ENCODE measurements around the gene DCLRE1B. TPM values are rescaled to one million over a fixed set of nuclear protein-coding genes. Genes with fewer than 3 reads are reported as not detected.
"Not testable (repeated sequence)": the region's sequence is repeated elsewhere in the genome, so short reads cannot be mapped to it uniquely, and the experiment has no call there.

Gene DCLRE1B
- total RNA-seq, 1 donor from 2014 or later, result 21.2 TPM

DNA sequence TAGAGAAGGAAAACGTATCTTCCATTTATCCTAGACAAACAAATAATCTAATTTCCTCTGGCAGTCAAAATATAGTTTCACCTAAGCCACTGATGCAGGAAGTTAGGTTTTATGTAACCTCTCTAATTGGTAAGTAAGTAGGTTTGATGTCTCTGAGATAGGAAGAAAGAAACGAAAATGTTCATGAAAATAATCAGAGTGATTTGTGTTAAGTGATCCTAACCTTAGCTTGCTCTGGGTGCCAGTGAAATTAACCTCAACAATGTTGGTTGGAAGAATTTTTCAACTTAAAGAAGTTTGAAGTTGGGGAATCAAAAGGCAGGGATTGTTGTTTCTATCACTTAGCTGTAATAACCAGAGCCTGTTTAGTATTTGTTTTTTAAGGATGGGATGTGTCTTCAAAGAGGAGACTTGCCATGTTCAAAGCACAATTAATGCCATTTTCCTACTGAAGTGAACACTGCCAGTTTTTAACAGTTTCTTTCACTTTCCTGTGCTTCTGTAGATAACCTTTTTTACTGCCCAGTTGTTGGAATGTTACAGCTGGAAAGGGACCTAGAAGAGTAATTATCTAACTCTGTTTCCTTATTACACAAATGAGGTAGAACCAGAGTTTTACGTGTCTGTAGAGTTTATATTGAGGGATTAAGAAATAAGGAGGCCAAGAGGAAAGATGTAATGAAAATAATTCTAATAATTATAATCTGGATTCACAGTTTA, 42.4 kb downstream of the DCLRE1B start:
- Mint-ChIP-seq H3K4me3 (peak overlapping the region; percentile 53), H3K27ac (peak overlapping the region; percentile 41), H3K4me1 (ENCODE audit: low read depth) (peaks cover 55% of the 10 kb centered on the region), H3K36me3 (ENCODE audit: low read depth) (peaks cover 36% of the 10 kb centered on the region), H3K9me3 (peaks cover 3% of the 10 kb centered on the region), H3K27me3 (ENCODE audit: insufficient read depth) (no peaks in the 10 kb centered on the region)
- no peak for DNase-seq (ENCODE audit: low spot score)
- intact Hi-C loops (cut with micrococcal nuclease), result loop anchor here (1.0 to 2.0 kb wide), 2 partner anchors 8 to 15 kb away; no protein-coding TSS in a partner anchor

DNA sequence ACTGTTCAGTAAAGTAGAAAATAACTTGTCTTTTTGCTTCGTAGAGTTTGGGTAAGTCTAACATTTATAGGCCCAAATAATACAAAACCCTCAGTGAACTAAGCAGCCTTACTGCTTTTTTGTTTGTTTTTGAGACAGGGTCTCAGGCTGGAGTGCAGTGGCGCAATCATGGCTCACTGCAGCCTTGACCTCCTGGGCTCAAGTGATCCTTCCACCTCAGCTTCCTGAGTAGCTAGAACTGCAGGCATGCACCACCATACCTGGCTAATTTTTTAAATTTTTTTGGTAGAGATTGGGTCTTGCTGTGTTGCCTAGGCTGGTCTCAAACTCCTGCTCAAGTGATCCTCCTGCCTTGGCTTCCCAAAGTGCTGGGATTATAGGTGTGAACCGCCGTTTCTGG, 43.0 kb downstream of the DCLRE1B start:
- Mint-ChIP-seq H3K36me3 (ENCODE audit: low read depth) (peaks cover 34% of the 10 kb centered on the region), H3K4me1 (ENCODE audit: low read depth) (peaks cover 52% of the 10 kb centered on the region)
- H3K9me3 Mint-ChIP-seq; H3K4me3 Mint-ChIP-seq; DNase-seq (ENCODE audit: low spot score); H3K27ac Mint-ChIP-seq; H3K27me3 Mint-ChIP-seq (ENCODE audit: insufficient read depth); intact Hi-C loops (cut with micrococcal nuclease): not testable (repeated sequence)

DNA sequence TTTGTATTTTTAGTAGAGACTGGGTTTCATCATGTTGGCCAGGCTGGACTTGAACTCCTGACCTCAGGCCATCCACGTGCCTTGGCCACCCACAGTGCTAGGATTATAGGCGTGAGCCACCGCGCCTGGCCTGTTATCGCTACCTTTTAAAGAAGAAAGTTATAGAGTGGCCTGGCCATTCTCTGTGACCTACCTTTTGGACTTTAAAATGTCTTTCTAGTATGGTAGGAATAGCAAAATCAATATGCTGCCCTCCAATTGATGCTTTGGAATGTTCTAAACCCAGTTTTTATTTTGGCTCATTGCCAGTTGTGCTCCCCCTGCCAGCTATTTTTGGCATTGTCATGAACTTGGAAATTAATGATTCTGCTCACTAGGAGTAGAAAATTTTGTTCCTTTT, 43.9 kb downstream of the DCLRE1B start:
- peaks cover 34% of the 10 kb centered on the region for H3K36me3 Mint-ChIP-seq (ENCODE audit: low read depth)
- DNase-seq (ENCODE audit: low spot score), result no peak
- no peak overlapping the region for H3K4me3 Mint-ChIP-seq
- peaks cover 49% of the 10 kb centered on the region for H3K4me1 Mint-ChIP-seq (ENCODE audit: low read depth)
- H3K27me3 Mint-ChIP-seq (ENCODE audit: insufficient read depth), result no peaks in the 10 kb centered on the region
- H3K27ac Mint-ChIP-seq, result no peak overlapping the region
- H3K9me3 Mint-ChIP-seq, result no peaks in the 10 kb centered on the region
- intact Hi-C loops (cut with micrococcal nuclease), result no loop called here

GRCh38 chr1:113950908-113951307, 45.8 kb downstream of the DCLRE1B start:
- peaks cover 41% of the 10 kb centered on the region for H3K4me1 Mint-ChIP-seq (ENCODE audit: low read depth)
- intact Hi-C loops (cut with micrococcal nuclease), result no loop called here
- no peak overlapping the region for H3K4me3 Mint-ChIP-seq

DNA sequence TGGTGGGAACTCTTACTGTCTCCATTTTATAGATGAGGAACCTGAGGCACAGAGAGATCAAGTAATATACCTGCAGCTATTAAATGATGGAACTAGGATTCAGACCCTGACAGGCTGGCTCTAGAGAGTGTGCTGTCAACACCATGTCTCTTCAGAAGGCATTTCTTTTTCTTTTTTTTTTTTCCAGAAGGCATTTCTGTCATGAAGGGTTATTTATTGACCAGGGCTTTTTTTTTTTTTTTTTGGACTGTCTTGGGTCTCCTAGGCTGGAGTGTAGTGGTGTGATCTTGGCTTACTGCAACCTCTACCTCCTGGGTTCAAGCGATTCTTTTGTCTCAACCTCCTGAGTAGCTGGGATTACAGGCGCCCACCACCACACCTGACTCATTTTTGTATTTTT, 46.6 kb downstream of the DCLRE1B start:
- Mint-ChIP-seq H3K27me3 (ENCODE audit: insufficient read depth) (no peaks in the 10 kb centered on the region), H3K36me3 (ENCODE audit: low read depth) (peaks cover 34% of the 10 kb centered on the region), H3K4me3 (no peak overlapping the region), H3K9me3 (no peaks in the 10 kb centered on the region), H3K4me1 (ENCODE audit: low read depth) (peaks cover 33% of the 10 kb centered on the region), H3K27ac (no peak overlapping the region)
- no peak for DNase-seq (ENCODE audit: low spot score)
- intact Hi-C loops (cut with micrococcal nuclease), result no loop called here

More at GRCh38 chr1:113950908-113951307, 45.8 kb downstream of the DCLRE1B start:
- H3K27ac Mint-ChIP-seq, result no peak overlapping the region
- peaks cover 34% of the 10 kb centered on the region for H3K36me3 Mint-ChIP-seq (ENCODE audit: low read depth)
- DNase-seq (ENCODE audit: low spot score), result no peak
- H3K27me3 Mint-ChIP-seq (ENCODE audit: insufficient read depth), result no peaks in the 10 kb centered on the region
- no peaks in the 10 kb centered on the region for H3K9me3 Mint-ChIP-seq

DNA sequence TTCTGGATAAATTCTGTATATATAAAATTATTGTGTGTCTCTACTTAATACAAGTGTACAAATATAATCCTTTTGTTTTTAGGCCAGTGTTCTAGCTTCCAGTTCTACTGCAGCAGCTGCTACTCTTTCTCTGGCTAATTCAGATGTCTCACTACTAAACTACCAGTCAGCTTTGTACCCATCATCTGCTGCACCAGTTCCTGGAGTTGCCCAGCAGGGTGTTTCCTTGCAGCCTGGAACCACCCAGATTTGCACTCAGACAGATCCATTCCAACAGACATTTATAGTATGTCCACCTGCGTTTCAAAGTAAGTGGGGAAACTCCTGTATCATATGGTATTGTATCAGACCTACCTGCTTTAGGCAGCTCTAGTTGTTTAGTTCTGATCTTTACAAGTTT, 52.9 kb downstream of the DCLRE1B start:
- peaks cover 47% of the 10 kb centered on the region for H3K36me3 Mint-ChIP-seq (ENCODE audit: low read depth)
- DNase-seq (ENCODE audit: low spot score), result no peak
- H3K4me1 Mint-ChIP-seq (ENCODE audit: low read depth), result peaks cover 13% of the 10 kb centered on the region
- no peaks in the 10 kb centered on the region for H3K27me3 Mint-ChIP-seq (ENCODE audit: insufficient read depth)
- no peak overlapping the region for H3K4me3 Mint-ChIP-seq
- intact Hi-C loops (cut with micrococcal nuclease), result no loop called here
- no peaks in the 10 kb centered on the region for H3K9me3 Mint-ChIP-seq
- no peak overlapping the region for H3K27ac Mint-ChIP-seq

- Mint-ChIP-seq H3K36me3 (ENCODE audit: low read depth) (peaks cover 52% of the 10 kb centered on the region), H3K9me3 (no peaks in the 10 kb centered on the region), H3K4me3 (no peak overlapping the region), H3K4me1 (ENCODE audit: low read depth) (peaks cover 13% of the 10 kb centered on the region), H3K27me3 (ENCODE audit: insufficient read depth) (no peaks in the 10 kb centered on the region), H3K27ac (no peak overlapping the region)
- intact Hi-C loops (cut with micrococcal nuclease), result no loop called here
- no peak for DNase-seq (ENCODE audit: low spot score)
Observed at GRCh38 chr1:113958691-113959090, 53.6 kb downstream of the DCLRE1B start.

DNA sequence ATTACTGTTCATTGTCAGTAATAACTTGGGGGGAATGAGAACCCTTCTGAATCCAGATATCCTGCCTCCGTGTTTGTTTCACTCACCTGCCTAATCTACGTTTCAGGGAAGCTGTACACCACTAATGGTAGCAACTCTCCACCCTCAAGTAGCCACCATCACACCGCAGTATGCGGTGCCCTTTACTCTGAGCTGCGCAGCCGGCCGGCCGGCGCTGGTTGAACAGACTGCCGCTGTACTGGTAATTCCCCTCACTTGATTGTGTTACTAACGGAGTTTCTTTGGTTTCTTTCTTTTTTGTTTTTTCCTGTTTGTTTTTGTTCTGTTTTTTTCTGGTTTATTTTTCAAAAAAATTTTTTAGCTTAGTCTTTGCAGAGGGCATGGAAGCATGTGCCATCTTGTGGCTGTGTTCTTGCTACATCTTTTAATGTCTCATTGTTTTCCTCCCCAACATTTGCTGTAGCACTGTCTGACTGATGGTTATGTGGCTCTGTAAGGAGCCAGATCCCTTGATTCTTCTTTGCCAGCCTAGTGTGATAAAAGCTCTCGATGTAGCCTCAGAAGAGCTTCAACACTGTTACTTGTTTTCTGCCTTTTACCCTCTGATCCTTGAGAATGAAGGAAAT, 58.3 kb downstream of the DCLRE1B start:
- no peak overlapping the region for H3K27ac Mint-ChIP-seq
- no peaks in the 10 kb centered on the region for H3K27me3 Mint-ChIP-seq (ENCODE audit: insufficient read depth)
- H3K36me3 Mint-ChIP-seq (ENCODE audit: low read depth), result peaks cover 44% of the 10 kb centered on the region
- H3K4me1 Mint-ChIP-seq (ENCODE audit: low read depth), result peaks cover 7% of the 10 kb centered on the region
- intact Hi-C loops (cut with micrococcal nuclease), result loop anchor here (2.0 kb wide), 1 partner anchor 17 kb away; no protein-coding TSS in a partner anchor
- no peak for DNase-seq (ENCODE audit: low spot score)
- H3K9me3 Mint-ChIP-seq, result no peaks in the 10 kb centered on the region
- H3K4me3 Mint-ChIP-seq, result no peak overlapping the region

Other genes with a start within 250 kb of the DCLRE1B start
- 14.7 and 16.6 TPM in 2 replicates for gene PHTF1, start 145.8 kb upstream of the DCLRE1B start, total RNA-seq
- 18.4 and 19.5 TPM in 2 replicates for gene RSBN1, start 92.8 kb upstream of the DCLRE1B start, total RNA-seq
- 66.2 and 66.7 TPM in 2 replicates for gene PTPN22, start 33.6 kb upstream of the DCLRE1B start, total RNA-seq
- 0.67 and 0.69 TPM in 2 replicates for gene BCL2L15, start 17.7 kb upstream of the DCLRE1B start, total RNA-seq
- gene AP4B1, start 527 bp upstream of the DCLRE1B start, total RNA-seq, result 36.3 and 40.9 TPM in 2 replicates
- gene HIPK1, start 24.0 kb downstream of the DCLRE1B start, total RNA-seq, result 100 and 101 TPM in 2 replicates
- gene OLFML3, start 74.1 kb downstream of the DCLRE1B start, total RNA-seq, result 0.10 TPM in 2 replicates
- not detected in 2 replicates for gene SYT6, start 248.5 kb downstream of the DCLRE1B start, total RNA-seq